Sciatic nerve (tissue), 2 donors: ENCODE data around the gene TYW1. TPM values are rescaled to one million over a fixed set of nuclear protein-coding genes. Genes with fewer than 3 reads are reported as not detected.
"Not testable (repeated sequence)": the region's sequence is repeated elsewhere in the genome, so short reads cannot be mapped to it uniquely, and the experiment has no call there.

Experiments used
- ATAC-seq: fragments of 200-7000 bp; cut with Tn5 transposase; one replicate; pipeline ENCODE4 v1.9.1; 2020; ENCODE audit warnings: mild to moderate bottlenecking, moderate library complexity
- DNase-seq: peaks from one replicate; pipeline ENCODE4 v3.0.0-alpha.2; 2020; ENCODE audit warnings: low spot score
- intact Hi-C: fragments of 100-400 bp; cut with DNase I; formaldehyde crosslinking; loops from one replicate; pipeline ENCODE4 v1.14.2; 2022
- total RNA-seq: library from RNA; stranded (reverse); fragmentation: NEBNext Ultra II Directional; extraction: Animal tissue kit (Norgen Biotek cat#: 25700); gene quantifications from one replicate; pipeline ENCODE4 v1.2.1, GENCODE V29; 2021
- donor health status: DM: no; HTN: no; CAD: no.
- donor health status: DM: no; HTN: no; CAD: no.

The TYW1 gene
- total RNA-seq, 1 donor from 2014 or later: 22.0 TPM

DNA sequence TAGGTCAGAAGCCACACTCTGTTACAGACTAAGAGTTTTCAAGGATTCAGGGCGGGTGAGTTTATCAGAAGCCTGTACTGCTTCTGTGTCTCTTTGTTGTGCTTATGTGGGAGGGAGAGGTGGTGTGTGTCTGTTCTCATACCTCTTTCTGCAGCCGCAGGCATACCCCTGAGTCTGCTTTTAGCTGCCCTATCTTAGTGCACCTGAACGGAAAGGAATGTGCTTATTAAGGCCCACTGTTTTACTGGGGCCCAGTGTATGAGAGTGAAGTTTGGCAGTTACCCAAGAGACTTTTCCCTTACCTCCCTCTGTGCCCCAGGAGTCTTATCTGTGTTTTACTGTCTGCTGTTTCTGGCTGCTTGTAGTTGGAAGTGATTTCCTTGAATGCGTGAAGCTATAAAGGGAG is 104.3 kb downstream of the TYW1 start:
- intact Hi-C loops: no loop called here
- ATAC-seq (no peak), DNase-seq (no peak)

- ATAC-seq, intact Hi-C loops: not testable (repeated sequence)
Observed at GRCh38 chr7:67104937-67105336, 108.3 kb downstream of the TYW1 start.

GRCh38 chr7:67105377-67105776 is 108.7 kb downstream of the TYW1 start:
- ATAC-seq (no peak), DNase-seq (no peak)
- intact Hi-C loops: no loop called here

More at GRCh38 chr7:67104937-67105336, 108.3 kb downstream of the TYW1 start:
- not testable (repeated sequence) for DNase-seq

GRCh38 chr7:67106255-67106654 is 109.6 kb downstream of the TYW1 start:
- ATAC-seq, DNase-seq, intact Hi-C loops: not testable (repeated sequence)

DNA sequence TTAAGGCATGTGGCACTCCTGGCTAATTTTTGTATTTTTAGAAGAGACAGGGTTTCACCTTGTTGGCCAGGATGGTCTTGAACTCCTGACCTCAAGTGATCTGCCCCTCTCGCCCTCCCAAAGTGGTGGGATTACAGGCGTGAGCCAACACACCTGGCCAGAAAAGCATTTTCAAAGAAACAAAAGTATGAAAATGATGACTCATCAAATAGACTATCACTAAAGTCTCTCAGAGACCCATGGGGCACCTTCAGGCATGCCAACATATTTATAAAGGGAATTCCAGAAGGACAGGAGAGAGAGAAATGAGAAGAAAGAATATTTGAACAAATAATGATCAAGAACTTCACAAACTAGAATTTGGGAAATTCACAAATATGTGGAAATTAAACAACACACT is 114.7 kb downstream of the TYW1 start:
- ATAC-seq, intact Hi-C loops, DNase-seq: not testable (repeated sequence)

DNA sequence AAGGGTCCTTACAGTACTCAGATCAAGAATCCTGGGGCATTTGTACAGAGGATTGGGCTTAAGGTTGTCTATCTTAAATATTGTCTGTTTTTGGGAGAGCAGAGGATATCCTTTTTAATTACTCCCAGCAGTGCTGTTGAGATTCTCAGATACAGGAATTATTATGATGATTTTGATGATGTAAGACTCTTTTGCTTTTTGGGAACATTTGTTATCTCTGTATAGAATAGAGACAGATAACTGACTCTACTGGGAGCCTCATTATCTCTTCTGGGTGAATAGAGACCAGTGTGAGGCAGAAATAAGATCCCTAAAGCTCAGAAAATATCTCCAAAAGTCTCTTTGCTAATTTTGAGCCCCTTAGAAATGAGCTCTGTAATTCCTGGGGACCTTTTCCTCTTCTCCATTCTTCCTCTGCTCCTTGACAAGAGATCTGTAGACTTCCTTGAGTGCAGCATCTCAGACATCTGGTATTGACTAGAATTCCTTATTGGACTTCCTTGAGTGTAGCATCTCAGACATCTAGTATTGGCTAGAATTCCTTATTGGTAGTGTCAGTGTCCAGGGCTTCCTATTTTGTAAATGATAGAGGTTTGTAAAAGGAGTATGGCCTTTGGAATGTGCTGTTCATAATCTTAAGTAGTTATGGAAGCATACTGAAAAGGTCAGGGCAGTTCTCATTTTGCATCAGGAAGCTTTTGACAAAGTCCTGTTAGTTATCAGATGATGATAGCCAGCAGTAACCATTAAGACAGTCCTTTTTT is 118.0 kb downstream of the TYW1 start:
- intact Hi-C loops, DNase-seq, ATAC-seq: not testable (repeated sequence)

- ATAC-seq, intact Hi-C loops, DNase-seq: not testable (repeated sequence)
Observed at GRCh38 chr7:67120491-67120890, 123.9 kb downstream of the TYW1 start.

DNA sequence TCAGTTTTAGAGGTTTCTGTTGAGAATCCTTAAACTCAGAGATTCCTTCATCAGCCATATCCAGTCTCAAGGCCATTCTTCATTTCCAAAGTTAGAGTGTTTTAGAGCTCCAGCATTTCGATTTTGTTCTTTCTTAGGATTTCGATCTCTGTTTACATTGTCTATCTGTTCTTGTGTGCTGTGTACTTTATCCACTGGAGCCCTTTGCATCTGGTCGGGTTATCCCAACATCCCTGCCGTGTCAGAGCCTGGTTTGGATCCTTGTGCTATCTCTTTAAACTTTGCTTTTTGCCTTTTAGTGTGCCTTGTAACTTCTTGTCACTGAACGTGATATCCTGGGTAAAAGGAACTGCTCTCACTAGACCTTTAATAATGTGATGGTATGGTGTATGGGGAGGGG is 131.6 kb downstream of the TYW1 start:
- DNase-seq, ATAC-seq, intact Hi-C loops: not testable (repeated sequence)

GRCh38 chr7:67130766-67131165 is 134.1 kb downstream of the TYW1 start:
- intact Hi-C loops, ATAC-seq, DNase-seq: not testable (repeated sequence)

- ATAC-seq, intact Hi-C loops, DNase-seq: not testable (repeated sequence)
Observed at GRCh38 chr7:67134912-67135311, 138.3 kb downstream of the TYW1 start.

DNA sequence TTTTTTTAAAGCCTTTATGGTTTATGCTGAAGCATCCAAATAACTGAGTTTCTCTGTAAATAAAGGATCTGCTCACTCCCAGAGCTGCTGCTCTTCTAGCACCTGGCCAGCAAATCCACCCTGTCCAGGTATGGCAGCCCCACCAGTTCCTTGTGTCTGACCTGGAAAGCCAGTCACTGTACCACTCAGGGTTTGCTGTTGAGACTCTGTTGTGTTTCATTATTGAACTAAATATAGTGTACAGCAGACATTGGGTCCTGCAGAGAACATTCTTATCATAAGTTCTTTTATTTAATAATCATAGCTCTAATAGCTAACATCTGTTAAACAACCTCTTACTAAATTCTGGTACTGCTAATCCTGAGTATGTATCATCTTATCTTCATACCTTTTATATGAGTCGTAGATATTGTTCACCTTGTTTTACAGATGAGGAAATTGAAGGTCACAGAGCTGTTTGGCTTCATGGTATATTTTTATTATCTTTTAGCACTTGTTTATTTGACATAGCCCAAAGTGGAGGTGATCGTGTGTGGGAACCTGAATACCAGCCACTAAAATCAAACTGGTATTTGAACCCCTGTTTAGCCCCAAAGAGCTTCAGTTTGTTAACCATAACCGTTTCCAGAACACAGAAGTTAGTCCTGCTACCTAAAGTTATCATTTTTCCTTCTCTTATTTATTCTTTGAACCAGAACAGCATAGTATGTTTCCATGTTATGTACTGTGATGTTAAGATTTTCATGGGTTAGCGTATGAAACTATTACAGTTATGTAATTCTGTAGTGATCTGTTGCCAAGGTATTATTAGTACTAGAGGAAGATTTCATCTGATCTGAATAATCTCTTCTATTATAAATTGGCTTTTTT is 139.2 kb downstream of the TYW1 start:
- DNase-seq, intact Hi-C loops, ATAC-seq: not testable (repeated sequence)

DNA sequence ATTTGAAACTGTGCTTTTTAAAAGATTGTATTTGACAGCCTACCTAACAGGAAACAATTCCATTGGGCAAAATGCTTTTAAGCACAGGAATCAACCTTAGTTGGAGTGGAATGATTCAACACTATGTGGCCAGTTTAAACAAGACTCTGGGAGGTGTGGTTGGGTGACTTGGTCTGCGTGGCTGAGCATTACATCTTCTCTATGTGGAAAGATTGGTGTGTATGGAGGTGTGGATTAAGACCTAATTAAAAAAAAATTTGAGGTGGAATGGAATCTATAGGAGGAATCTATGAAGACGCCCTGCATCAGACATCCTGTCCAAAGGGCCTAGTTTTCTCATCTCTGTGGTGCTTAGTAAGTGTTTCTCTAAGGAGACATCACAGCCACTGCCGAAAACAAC is 140.9 kb downstream of the TYW1 start:
- ATAC-seq, intact Hi-C loops, DNase-seq: not testable (repeated sequence)

- intact Hi-C loops, ATAC-seq, DNase-seq: not testable (repeated sequence)
Observed at GRCh38 chr7:67139876-67140275, 143.2 kb downstream of the TYW1 start.

- ATAC-seq, intact Hi-C loops, DNase-seq: not testable (repeated sequence)
Observed at GRCh38 chr7:67141001-67141400, 144.4 kb downstream of the TYW1 start.

DNA sequence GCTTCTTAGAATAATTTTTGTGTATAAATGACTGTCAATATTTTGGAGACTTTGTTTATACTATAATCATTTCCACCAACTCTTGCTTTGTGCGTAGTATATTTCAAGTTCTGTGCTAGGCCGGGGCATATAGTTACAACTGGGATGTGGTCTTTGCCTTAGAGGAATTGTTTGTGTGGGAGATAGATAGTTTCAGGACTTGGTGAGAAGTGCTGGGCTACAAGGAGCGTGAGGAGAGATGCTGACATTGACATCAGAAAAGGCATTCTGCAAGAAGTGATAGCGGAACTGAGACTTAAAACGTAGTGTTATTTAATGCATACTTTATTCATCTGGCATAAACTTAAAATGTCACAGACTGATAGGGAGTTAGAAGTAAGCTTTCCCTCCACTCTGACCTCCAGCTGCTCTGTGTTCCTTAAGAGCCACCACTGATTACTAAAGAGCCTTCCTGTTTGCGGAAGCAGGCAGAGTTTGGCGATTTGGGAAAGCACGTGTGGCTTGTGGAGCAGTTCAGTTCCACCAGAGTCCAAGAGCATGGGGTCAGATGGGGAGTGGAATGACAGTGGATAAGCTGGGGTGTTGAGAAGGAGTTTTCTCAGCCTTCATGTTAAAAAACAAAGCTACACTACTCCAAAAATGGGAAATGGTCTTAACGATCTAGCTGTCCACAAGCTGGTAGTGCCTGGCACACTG is 146.6 kb downstream of the TYW1 start:
- DNase-seq, intact Hi-C loops: not testable (repeated sequence)
- peak; percentile 52 for ATAC-seq

DNA sequence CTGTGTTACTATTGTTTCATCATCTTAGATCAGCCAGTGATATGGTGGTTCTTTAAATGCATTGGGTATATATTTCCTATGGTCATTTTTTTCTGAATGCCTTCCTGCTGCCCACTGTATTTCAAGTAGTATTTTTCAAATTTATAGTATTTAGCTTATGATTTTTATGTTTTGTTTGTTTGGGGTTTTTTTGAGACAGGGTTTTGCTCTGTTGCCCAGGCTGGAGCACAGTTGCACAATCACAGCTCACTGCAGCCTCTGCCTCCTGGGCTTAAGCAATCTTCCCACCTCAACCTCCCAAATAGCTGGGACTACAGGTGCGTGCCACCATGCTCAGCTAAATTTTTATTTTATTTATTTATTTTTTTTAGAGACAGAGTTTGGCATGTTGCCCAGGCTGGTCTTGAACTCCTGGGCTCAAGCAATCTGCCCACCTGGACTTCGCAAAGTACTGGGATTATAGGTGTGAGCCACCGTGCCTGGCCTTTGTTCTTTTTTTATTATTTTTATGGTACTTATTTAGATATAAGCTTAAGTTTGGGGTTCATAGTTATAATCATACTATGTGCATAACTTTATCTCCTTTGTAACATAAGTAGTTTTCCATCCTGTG is 149.1 kb downstream of the TYW1 start:
- intact Hi-C loops, ATAC-seq, DNase-seq: not testable (repeated sequence)

GRCh38 chr7:67149131-67149530 is 152.5 kb downstream of the TYW1 start:
- ATAC-seq, DNase-seq, intact Hi-C loops: not testable (repeated sequence)

GRCh38 chr7:67154374-67154773 is 157.7 kb downstream of the TYW1 start:
- ATAC-seq, DNase-seq, intact Hi-C loops: not testable (repeated sequence)
